ENCODE data around the gene NRBP1.

The NRBP1 gene

GRCh38 chr2:27471961-27472360 is 43.5 kb downstream of the NRBP1 start:
- intact Hi-C loops (cut with DNase I): no loop called here
- no peak for DNase-seq

GRCh38 chr2:27485496-27485895 is 57.1 kb downstream of the NRBP1 start:
- intact Hi-C loops (cut with DNase I): no loop called here
- no peak for DNase-seq

GRCh38 chr2:27489118-27489497 is 60.7 kb downstream of the NRBP1 start:
- no peak for DNase-seq
- intact Hi-C loops (cut with DNase I): loop anchor here (2.0 kb wide), 1 partner anchor 94 kb away; the partner anchor contains the start of gene ZNF512

- intact Hi-C loops (cut with DNase I): loop anchor here (2.0 to 10.0 kb wide), 2 partner anchors 93 to 145 kb away; partner anchors contain the start of gene ZNF512
- peak; percentile 96 to 100 (median 99) for DNase-seq
These were observed 61.3 kb downstream of the NRBP1 start, which contains the start of gene IFT172 for GRCh38 chr2:27489498-27490397. IFT172 (minus strand) TSS chr2:27489743; CDS start chr2:27489653, 90 bp downstream.
